Measurements from ENCODE around the gene AATF.

AATF gene

GRCh38 chr17:37081287-37081686 is 132.5 kb downstream of the AATF start:
- DNase-seq (ENCODE audit: low read depth), result no peak

GRCh38 chr17:37082311-37082860 is 133.6 kb downstream of the AATF start:
- no peak for DNase-seq (ENCODE audit: low read depth)

GRCh38 chr17:37082985-37083384 is 134.2 kb downstream of the AATF start:
- no peak for DNase-seq (ENCODE audit: low read depth)

DNA sequence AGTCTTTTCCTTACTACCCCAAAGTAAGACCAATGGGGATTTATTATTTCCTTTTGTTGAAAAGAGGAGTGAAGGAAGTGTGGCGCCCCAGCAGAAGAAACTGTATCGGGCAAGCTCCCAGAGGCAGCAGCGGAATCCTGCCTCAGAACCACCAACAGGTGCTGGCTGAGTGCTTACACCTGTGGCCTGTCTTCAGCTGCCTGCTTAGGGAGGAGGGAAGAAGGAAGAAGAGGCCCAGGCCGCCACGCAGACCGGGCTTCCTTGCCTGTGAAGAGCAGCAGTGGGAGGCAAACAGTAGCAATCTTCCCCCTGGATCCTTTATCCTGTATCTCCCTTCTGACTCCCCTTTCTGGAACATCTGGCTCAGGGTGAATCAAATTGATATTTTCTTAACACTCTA is 134.7 kb downstream of the AATF start:
- no peak for DNase-seq (ENCODE audit: low read depth)

DNA sequence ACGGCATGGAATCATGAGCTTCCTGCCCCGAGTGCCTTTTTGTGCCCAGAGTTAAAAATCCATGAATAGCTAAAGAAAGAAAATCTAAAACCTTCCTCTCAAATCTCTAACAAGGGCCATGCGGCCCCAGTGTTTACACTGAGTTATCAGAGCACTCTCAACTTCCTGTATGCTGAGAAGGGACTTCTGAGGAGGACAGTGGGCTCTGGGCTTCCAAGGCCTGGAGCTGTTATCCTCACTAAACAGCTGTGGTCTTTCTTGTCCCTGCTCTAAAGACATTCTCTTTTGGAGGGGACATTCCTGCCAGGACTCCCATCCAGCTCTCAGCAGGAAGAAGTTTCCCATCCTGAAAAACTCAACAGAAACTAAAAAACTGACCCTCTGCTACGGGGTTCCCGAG is 135.6 kb downstream of the AATF start:
- no peak for DNase-seq (ENCODE audit: low read depth)

DNA sequence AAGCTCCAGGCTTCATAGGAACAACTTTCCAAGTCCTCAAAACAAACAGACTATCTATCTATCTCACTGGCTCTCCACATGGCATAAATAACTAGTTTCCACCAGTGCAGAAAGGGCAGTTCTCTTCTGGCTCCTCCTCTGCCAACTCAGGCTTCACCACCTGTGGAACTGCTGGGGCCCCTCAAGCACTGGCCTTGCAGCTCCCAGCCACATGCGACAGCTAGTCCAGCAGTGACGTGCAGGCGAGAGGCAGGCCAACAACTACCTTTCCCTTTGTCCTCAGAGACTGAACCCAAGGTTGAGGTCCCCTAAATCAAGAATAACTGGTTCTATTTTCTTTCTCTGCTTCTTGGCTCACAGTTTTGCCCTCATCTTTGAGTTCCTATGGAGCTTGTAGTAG is 137.6 kb downstream of the AATF start:
- no peak for DNase-seq (ENCODE audit: low read depth)

DNA sequence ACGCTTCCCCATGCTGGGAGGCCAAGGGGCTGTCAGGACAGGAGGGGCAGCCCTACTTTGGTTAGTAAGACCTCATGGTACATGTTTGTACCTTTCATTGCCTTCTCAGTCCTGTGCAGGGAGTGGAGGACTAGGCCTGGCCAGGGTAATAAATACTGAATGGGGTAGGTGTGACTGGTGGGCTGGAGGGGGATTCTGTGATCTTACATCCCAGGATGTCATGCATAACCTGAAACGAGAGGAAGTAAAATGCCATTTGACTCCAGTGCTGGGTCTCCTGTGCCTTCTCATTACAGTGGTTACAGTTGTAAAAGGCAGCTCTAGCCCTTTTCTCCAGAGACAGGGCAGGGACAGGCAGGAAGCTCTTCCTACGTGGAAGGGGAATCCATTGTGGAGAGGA is 138.2 kb downstream of the AATF start:
- no peak for DNase-seq (ENCODE audit: low read depth)

DNA sequence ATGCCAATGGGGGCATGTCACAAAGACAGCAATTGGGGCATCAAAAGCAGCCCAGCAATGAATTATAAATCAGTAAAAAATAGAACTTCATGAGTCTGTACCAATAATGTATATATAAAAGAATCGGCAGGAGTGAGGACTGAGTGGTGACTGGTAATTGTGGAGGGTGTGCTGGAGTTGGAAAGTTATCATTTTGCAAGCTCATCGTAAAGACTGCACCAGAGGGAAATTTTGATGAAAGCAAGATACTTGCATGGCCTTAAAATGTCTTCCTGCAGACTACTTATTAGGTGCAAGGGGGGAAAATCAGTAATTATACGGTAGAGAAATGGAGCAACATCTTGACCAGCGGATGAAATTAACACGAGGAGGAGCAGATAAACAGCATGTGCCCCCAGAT is 138.9 kb downstream of the AATF start:
- no peak for DNase-seq (ENCODE audit: low read depth)

GRCh38 chr17:37088459-37088858 is 139.7 kb downstream of the AATF start:
- DNase-seq (ENCODE audit: low read depth), result no peak

DNA sequence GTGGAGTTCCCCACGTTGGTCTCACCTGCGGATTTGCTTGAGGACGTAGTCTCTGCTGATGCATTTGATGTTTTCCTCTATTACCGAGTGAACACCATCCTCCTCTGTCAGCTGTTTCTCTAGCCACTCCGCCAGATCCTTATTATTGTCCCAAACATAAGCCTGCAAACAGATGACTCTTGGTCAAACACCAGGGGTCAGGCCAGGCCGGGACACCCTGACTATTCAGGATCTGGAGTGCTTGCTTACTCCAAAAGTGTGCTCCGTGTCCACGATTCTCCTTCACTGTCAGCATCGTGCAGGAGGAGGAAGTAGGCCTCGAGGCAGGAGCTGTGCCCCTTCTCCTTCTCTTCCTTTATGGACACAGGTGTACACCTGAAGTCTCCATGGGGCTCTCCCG is 140.2 kb downstream of the AATF start:
- no peak for DNase-seq (ENCODE audit: low read depth)

GRCh38 chr17:37089956-37090355 is 141.2 kb downstream of the AATF start:
- no peak for DNase-seq (ENCODE audit: low read depth)

- no peak for DNase-seq (ENCODE audit: low read depth)
Measured at GRCh38 chr17:37090941-37091340, 142.2 kb downstream of the AATF start.

- DNase-seq (ENCODE audit: low read depth), result no peak
Measured at GRCh38 chr17:37092071-37092470, 143.3 kb downstream of the AATF start.

DNA sequence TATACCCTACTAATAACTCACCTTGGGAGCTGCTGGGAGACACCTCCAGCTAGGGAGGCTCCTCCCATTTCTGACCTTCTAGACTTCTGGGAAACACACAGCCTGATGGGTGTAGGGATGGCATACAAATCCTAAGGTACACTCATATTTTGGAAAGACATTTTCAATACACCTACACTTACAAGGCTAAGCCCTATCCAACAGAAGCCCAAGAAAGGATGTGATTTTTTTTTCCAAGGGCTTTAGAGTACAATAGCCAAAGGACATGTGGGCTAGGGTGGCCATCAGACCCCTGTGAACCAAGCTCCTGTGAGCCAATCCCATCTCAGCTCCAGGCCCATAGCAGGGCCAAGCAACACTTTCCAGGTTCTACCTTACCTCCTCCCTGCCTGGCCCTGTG is 143.9 kb downstream of the AATF start:
- no peak for DNase-seq (ENCODE audit: low read depth)

DNA sequence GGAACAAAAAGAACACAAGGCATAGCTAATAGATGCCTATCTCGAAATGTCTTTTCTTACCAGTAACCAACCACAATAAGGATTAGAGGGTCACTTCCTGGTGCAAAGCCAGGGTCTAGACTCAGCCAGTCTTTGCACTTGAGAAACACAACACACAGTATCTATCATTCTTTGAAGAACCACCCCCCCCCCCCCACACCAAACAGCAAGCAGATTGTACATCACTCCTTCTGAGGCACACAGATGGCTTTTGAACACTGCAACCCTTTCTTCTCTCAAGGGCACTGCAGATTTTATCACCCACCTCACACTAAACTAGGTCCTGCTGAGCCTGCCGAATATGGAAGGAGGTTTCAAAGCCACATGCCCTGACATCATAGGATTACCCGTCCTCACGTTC is 145.6 kb downstream of the AATF start:
- DNase-seq (ENCODE audit: low read depth), result no peak

- no peak for DNase-seq (ENCODE audit: low read depth)
Measured at GRCh38 chr17:37096071-37096470, 147.3 kb downstream of the AATF start.

GRCh38 chr17:37097154-37097553 is 148.4 kb downstream of the AATF start:
- no peak for DNase-seq (ENCODE audit: low read depth)

GRCh38 chr17:37098152-37098551 is 149.4 kb downstream of the AATF start:
- DNase-seq (ENCODE audit: low read depth), result no peak

- DNase-seq (ENCODE audit: low read depth), result no peak
Measured at GRCh38 chr17:37098910-37099664, 150.3 kb downstream of the AATF start.

DNA sequence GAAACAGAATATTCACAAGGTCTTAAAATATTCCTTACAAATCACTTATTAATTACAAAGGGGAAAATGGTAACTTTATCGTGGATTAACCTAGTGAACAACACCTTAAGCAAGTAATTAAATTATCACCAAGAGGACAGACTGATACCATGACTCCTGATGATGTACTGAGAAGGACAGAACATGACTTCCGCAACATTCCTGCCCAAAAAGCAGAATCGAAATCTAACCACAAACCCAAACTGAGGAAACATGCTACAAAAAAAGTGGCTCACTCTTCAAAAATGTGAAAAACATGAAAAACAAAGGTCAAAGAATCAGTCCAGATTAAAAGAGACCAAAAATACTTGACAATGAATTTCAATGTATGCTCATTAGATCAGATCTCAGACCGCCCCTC is 151.5 kb downstream of the AATF start:
- DNase-seq (ENCODE audit: low read depth), result no peak

GRCh38 chr17:37101306-37101705 is 152.6 kb downstream of the AATF start:
- DNase-seq (ENCODE audit: low read depth), result no peak

DNA sequence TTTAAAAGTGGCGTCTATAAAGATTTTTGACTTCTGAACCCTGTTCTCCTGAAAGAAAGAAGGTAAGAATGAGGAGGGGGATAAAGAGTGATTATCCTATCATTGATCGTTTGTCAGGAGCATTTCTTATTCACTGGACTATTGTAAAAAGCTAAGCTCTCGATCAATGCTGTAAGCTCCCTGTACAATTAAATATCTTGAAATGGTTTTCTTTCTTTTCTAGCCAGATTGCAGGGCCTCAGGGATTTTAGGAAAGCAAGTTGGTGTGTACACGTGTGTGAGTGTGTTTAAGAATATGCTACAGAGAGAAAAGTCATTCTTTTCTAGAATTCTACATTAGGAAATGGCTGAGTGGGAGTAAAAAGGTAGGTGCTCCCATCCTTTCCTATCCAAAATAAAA is 154.5 kb downstream of the AATF start:
- no peak for DNase-seq (ENCODE audit: low read depth)

DNA sequence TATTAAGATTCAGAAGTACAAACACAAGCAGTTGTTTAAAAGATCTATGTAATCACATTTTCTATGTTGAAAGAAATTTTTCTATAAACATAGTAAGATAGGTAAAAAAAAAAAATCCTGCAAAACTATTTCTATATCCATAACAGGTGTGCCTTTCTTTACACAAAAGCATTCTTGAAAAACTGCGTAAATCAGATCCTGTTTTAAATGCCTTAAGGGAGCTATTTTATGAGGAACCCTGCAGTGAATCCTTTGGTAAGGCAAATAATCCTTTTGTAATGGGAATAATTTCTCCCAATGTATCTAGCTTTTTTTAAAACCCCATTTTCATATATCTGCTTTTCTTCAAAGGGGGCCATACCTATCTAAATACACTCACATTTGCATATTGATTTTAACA is 157.3 kb downstream of the AATF start:
- no peak for DNase-seq (ENCODE audit: low read depth)
